CD4-positive, alpha-beta T cell treated with Interleukin-6 at 100 ng/mL for 8 hours (primary cell): ENCODE results near the gene BCAM.
"Not testable (repeated sequence)": the region's sequence is repeated elsewhere in the genome, so short reads cannot be mapped to it uniquely, and the experiment has no call there.

ENCODE experiments used
- DNase-seq: peaks from one replicate; pipeline ENCODE4 v3.0.0-alpha.2; 2020; ENCODE audit warnings: mixed read lengths, low spot score

BCAM gene

DNA sequence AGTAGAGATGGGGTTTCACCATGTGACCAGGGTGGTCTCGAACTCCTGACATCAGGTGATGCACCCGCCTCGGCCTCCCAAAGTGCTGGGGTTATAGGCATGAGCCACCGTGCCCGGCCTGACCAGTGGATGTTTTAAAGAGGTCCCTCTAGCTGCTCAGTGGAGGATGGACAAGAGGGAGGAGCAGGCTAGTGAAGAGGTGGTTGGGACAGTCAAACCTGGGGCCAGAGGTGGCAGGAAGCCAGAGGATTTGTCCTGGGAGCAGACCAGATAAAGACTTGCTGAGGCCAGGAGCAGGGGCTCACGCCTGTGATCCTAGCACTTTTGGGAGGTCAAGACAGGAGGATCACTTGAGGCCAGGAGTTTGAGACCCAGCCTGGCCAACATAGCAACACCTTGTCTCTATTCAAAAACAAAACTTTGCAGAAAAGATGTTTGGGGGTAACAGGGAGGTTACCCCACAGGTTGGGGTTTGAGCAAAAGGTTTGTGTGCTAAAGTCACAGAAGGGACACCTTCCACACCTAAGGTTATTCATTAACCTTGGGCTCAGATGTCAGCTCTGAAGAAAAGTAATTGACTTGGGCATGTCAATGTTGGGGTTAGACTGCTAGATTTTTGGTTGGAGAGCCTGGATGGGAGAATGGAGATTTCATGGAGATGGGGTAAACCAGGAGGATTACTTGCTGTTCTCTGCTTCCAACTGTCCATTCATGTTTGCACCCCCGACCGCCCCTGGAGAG is 9.0 kb downstream of the BCAM start:
- no peak for DNase-seq

DNA sequence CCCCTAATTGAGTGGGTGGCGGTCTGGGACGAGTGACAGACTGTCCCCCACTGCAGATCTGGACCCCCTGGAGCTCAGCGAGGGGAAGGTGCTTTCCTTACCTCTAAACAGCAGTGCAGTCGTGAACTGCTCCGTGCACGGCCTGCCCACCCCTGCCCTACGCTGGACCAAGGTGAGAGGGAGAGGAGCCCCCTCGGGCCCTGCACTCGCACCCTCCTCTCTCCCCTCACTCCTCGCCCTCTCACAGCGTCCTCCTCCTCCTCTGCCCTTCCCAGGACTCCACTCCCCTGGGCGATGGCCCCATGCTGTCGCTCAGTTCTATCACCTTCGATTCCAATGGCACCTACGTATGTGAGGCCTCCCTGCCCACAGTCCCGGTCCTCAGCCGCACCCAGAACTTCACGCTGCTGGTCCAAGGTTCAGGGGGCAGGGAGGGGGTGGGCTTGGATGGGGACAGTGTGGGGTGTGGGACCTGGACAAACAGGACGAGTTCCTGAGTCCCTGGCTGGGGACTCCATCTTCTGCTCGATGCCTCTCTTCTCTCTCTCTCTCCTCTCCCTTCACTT is 9.6 kb downstream of the BCAM start:
- no peak for DNase-seq

GRCh38 chr19:44819246-44819832 is 10.4 kb downstream of the BCAM start:
- no peak for DNase-seq

- no peak for DNase-seq
Measured at GRCh38 chr19:44820648-44821609, 12.0 kb downstream of the BCAM start.

GRCh38 chr19:44822177-44822576 is 13.3 kb downstream of the BCAM start:
- DNase-seq, result no peak

DNA sequence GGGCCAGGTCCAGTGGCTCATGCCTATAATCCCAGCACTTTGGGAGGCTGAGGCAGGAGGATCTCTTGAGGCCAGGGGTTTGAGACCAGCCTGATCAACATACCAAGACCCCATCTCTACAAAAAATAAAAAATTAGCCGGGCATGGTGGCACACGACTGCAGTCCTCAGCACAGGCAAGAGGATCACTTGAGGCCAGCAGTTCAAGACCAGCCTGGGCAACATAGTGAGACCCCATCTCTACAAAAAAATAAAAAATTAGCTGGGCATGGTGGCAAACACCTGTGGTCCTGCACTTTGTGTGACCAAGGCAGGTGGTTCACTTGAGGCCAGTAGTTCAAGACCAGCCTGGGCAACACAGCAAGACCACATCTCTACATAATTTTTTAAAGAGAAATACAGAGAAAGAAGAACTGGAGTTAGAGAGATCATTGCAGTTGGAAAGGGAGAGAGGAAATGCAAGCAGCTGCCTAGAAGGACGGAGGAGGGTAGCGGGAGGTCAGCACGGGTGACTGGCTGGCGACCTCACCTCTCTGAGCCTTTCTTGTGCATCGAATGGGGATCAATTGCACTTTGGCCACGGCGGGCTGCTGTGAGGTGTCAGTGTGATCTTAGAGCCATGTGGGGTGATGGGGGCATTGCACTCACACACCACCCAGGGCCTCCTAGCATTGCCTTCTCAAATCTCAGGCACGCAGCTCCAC is 13.9 kb downstream of the BCAM start:
- DNase-seq, result no peak

GRCh38 chr19:44823373-44823698 is 14.4 kb downstream of the BCAM start:
- no peak for DNase-seq

DNA sequence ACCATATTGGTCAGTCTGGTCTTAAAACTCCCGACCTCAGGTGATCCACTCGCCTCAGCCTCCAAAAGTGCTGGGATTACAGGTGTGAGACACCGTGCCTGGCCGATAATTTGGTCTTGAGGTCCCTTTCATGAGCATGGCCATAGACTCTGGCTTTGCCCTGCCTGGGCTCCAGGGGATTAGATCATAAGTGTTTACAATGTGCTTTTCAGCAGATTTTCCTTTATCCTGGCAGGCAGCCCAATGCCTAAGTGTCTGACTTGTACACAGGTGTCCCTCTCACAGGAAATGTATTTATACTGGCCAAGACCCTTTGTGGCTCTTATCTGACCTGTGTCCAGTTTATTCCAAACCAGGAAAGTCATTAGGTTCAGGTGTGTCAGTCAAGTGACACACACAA is 15.9 kb downstream of the BCAM start:
- DNase-seq, result no peak

DNA sequence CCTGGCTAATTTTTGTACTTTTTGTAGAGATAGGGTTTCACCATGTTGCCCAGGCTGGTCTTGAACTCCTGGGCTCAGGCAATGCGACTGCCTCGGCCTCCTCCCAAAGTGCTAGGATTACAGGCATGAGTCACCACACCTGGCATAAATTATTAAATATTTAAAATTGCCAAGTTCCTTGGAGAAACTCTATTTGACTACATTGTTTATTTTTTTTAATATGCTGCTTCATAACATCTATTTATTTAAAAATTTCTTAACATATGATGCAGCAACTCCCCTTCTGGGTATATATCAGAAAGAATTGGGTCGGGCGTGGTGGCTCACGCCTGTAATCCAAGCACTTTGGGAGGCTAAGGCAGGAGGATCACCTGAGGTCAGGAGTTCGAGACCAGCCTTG is 24.0 kb downstream of the BCAM start:
- DNase-seq, result not testable (repeated sequence)

DNA sequence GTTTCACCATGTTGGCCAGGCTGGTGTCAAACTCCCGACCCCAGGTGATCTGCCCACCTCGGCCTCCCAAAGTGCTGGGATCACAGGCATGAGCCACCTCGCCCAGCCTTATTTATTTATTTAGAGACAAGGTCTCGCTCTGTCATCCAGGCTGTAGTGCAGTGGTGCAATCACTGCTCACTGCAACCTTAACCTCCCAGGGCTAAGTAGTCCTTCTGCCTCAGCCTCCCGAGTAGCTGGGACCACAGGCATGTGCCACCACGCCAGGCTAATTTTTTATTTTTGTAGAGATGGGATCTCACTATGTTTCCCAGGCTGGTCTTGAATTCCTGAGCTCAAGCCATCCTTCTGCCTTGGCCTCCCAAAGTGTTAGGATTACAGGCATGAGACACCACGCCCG is 25.5 kb downstream of the BCAM start:
- not testable (repeated sequence) for DNase-seq

- no peak for DNase-seq
Measured at GRCh38 chr19:44839276-44839675, 30.4 kb downstream of the BCAM start.

- DNase-seq, result no peak
Measured at GRCh38 chr19:44840811-44841210, 31.9 kb downstream of the BCAM start.

DNA sequence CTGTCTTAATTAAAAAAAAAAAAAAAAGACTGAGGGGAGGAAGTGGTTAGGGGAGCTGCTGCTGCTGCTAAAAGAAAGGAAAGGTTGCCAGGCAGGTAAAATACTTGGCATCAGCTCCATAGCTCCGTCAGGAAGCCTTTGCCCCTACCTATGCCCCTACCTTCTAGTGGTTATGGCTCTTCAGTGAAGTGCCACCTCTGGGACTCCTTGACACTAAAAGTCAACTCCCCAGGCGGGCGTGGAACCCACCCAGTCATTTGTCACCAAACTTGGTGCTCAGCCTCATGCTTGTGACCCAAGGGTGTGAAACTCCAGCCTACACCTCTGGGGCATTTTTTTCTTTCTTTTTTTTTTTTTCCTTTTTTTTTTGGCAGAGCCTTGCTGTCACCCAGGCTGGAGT is 32.3 kb downstream of the BCAM start:
- DNase-seq, result no peak

DNA sequence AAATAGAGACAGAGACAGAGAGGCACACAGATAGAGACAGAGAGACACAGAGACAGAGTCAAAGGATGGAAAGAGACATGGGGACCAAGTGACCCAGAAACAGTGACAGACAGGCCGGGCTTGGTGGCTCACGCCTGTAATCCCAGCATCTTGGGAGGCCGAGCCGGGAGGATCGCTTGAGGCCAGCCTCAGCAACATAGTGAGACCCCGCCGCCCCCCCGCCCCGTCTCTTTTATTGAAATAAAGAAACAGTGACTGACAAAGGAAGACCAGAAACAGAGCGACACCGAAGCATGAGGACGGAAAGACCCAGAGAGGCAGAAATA is 36.3 kb downstream of the BCAM start:
- DNase-seq, result no peak

DNA sequence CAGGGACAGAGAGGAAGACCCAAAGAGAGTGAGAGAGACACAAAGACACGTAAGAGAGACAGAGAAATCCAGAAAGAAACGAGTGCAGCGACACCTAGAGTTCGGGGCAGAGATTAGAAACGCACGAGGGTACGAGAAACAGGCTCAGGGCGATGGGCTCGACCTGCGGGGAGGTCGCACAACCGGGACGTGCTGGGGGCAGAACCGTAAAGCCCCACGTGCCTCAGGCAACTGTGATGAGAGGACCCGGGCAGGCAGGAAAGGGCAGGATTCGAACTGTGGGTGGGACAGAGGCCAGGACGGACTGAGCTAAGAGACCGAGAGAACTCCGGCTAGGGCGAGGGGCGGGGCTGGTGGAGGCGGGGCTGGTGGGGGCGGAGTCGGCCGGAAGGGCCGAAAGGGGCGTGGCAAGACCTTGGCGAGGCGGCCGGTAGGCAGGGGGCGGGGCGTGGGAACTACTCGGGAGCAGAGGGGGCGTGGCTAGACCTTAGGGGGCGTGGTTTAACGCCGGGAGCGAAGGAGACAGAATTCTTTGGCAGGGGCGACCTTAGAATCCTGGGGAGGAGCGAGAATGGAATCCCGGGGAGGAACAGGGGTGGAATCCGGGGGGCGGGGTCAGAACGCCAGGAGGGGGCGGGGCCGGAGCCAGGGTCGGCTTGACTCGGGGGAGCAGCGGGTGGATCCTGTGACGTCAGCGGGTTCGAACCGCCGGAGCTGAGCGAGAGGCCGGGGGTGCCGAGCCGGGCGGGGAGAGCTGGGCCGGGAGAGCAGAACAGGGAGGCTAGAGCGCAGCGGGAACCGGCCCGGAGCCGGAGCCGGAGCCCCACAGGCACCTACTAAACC is 36.9 kb downstream of the BCAM start, which contains the start of gene NECTIN2:
Gene NECTIN2, plus strand, starts transcription at position 686 of the 843 bp plus-strand sequence. CDS start 229 bp downstream, outside the sequence.
- peak; percentile 62 for DNase-seq

GRCh38 chr19:44846455-44847143 is 37.7 kb downstream of the BCAM start:
- no peak for DNase-seq

DNA sequence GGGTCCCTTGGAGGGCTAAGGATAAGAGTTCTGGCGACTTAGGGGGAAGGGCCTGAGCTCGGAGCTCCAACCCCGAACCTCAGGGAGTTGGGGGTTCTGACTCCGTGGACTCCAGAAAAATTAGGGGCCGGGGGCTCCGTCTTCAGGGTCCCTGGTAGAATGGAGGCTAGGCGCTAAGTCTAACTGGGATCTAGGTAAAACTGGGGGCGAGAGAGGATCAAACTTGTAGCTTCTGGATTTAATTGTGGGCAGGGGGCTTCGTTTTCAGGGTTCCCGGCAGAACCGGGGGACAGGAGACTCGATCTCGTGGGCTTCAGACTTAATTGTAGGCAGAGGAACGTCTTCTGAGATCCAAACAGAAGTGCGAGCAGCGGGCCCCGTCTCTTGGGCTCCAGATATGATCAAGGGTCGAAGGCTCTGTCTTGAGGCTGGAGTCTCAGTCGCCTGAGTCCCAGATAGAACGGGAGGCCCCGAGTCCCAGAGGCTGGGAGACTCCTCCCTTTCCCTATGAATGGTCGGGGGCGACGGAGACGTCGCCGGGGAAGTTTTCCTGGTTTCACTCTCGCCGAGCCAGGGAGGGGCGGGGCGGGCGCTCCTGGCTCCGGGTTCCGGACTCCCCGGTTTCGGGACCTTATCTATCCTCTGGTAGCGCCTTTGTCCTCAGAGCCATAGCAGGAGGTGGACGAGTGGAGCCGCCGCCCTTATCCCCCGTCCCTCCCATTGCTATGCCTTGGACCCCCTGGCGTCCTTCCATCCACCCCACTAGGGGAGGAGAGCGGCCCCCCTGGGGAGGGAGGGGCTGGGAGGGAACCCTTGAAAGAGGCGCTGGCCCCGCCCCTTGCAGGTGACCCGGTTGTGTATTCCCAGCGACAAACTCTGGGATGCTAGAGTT is 38.5 kb downstream of the BCAM start:
- no peak for DNase-seq

GRCh38 chr19:44848036-44848811 is 39.3 kb downstream of the BCAM start:
- no peak for DNase-seq
